Measurements from ENCODE around the gene MSH6. TPM values are rescaled to one million over a fixed set of nuclear protein-coding genes. Genes with fewer than 3 reads are reported as not detected.

The MSH6 gene
- total and polyA plus RNA-seq, 2 donors from 2014 or later, result 13.3 to 32.8 TPM

DNA sequence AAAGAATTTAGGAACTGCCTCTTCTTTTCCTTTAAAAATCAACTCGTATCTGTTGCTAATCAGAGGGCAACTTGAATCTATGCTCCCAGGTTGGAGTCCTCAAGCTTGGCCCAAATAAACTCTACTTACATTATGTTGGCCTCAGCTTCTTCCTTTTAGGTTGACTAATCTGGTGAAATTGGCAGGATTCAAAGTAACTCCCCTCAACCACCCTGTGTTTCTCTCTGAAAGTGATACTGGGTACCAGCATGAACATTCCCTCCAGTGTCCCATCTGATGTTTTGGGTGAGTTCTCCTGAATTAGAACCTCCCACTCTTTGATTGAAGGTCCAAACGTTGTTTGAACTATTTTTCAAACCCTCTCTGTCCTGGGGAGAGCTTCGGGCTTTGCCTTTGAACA lies 41.3 kb upstream of the MSH6 start:
- no peak overlapping the region for H3K9ac ChIP-seq (ENCODE audit: low read length in 3 of 3)
- intact Hi-C loops (cut with DNase I), result no loop called here
- TF ChIP-seq CTCF (IDR thresholded peaks at IDR 0.05; ENCODE audit: borderline replicate concordance, extremely low read depth, insufficient read depth), result no peak
- DNase-seq, result no peak
- FAIRE-seq, result no peak
- no peaks in the 10 kb centered on the region for H3K9me3 ChIP-seq (ENCODE audit: control insufficient read depth in 2 of 3, insufficient read depth in 1 of 3, low read length in 3 of 3)
- no peaks in the 10 kb centered on the region for H3K36me3 ChIP-seq (ENCODE audit: control insufficient read depth in 2 of 3, insufficient read depth in 3 of 3, low read length in 3 of 3)
- no peaks in the 10 kb centered on the region for H3K27me3 ChIP-seq (ENCODE audit: control insufficient read depth, insufficient read depth, low read length)
- H3K27ac ChIP-seq (ENCODE audit: low read depth in 2 of 2, low read length in 2 of 2), result no peak overlapping the region
- H3K4me1 ChIP-seq (ENCODE audit: control insufficient read depth in 2 of 3, insufficient read depth in 2 of 3, low read depth in 1 of 3, low read length in 3 of 3), result no peaks in the 10 kb centered on the region
- H3K4me3 ChIP-seq (ENCODE audit: low read length in 3 of 3), result no peak overlapping the region

GRCh38 chr2:47744074-47744473 lies 38.9 kb upstream of the MSH6 start:
- Histone ChIP-seq H3K4me1 (ENCODE audit: control insufficient read depth in 2 of 3, insufficient read depth in 2 of 3, low read depth in 1 of 3, low read length in 3 of 3) (no peaks in the 10 kb centered on the region), H3K9ac (ENCODE audit: low read length in 3 of 3) (no peak overlapping the region), H3K27me3 (ENCODE audit: control insufficient read depth, insufficient read depth, low read length) (no peaks in the 10 kb centered on the region), H3K36me3 (ENCODE audit: control insufficient read depth in 2 of 3, insufficient read depth in 3 of 3, low read length in 3 of 3) (no peaks in the 10 kb centered on the region), H3K9me3 (ENCODE audit: control insufficient read depth in 2 of 3, insufficient read depth in 1 of 3, low read length in 3 of 3) (no peaks in the 10 kb centered on the region), H3K27ac (ENCODE audit: low read depth in 2 of 2, low read length in 2 of 2) (no peak overlapping the region), H3K4me3 (ENCODE audit: low read length in 3 of 3) (no peak overlapping the region)
- FAIRE-seq (no peak), DNase-seq (no peak)
- TF ChIP-seq CTCF (IDR thresholded peaks at IDR 0.05; ENCODE audit: borderline replicate concordance, extremely low read depth, insufficient read depth), result no peak
- intact Hi-C loops (cut with DNase I), result no loop called here

GRCh38 chr2:47747878-47748277 lies 35.1 kb upstream of the MSH6 start:
- H3K36me3 ChIP-seq (ENCODE audit: control insufficient read depth in 2 of 3, insufficient read depth in 3 of 3, low read length in 3 of 3), result no peaks in the 10 kb centered on the region
- no peak overlapping the region for H3K27ac ChIP-seq (ENCODE audit: low read depth in 2 of 2, low read length in 2 of 2)
- H3K4me1 ChIP-seq (ENCODE audit: control insufficient read depth in 2 of 3, insufficient read depth in 2 of 3, low read depth in 1 of 3, low read length in 3 of 3), result no peaks in the 10 kb centered on the region
- TF ChIP-seq CTCF (IDR thresholded peaks at IDR 0.05; ENCODE audit: borderline replicate concordance, extremely low read depth, insufficient read depth), result no peak
- FAIRE-seq, result no peak
- H3K4me3 ChIP-seq (ENCODE audit: low read length in 3 of 3), result no peak overlapping the region
- H3K9me3 ChIP-seq (ENCODE audit: control insufficient read depth in 2 of 3, insufficient read depth in 1 of 3, low read length in 3 of 3), result no peaks in the 10 kb centered on the region
- H3K9ac ChIP-seq (ENCODE audit: low read length in 3 of 3), result no peak overlapping the region
- intact Hi-C loops (cut with DNase I), result no loop called here
- DNase-seq, result no peak
- no peaks in the 10 kb centered on the region for H3K27me3 ChIP-seq (ENCODE audit: control insufficient read depth, insufficient read depth, low read length)

GRCh38 chr2:47751856-47752414 lies 31.0 kb upstream of the MSH6 start:
- H3K9me3 ChIP-seq (ENCODE audit: control insufficient read depth in 2 of 3, insufficient read depth in 1 of 3, low read length in 3 of 3), result no peaks in the 10 kb centered on the region
- H3K27me3 ChIP-seq (ENCODE audit: control insufficient read depth, insufficient read depth, low read length), result no peaks in the 10 kb centered on the region
- no peak overlapping the region for H3K9ac ChIP-seq (ENCODE audit: low read length in 3 of 3)
- intact Hi-C loops (cut with DNase I), result no loop called here
- FAIRE-seq, result no peak
- no peaks in the 10 kb centered on the region for H3K36me3 ChIP-seq (ENCODE audit: control insufficient read depth in 2 of 3, insufficient read depth in 3 of 3, low read length in 3 of 3)
- H3K4me3 ChIP-seq (ENCODE audit: low read length in 3 of 3), result no peak overlapping the region
- H3K27ac ChIP-seq (ENCODE audit: low read depth in 2 of 2, low read length in 2 of 2), result no peak overlapping the region
- DNase-seq, result peak in 2 of 5 donors; percentile 17 to 31
- H3K4me1 ChIP-seq (ENCODE audit: control insufficient read depth in 2 of 3, insufficient read depth in 2 of 3, low read depth in 1 of 3, low read length in 3 of 3), result no peaks in the 10 kb centered on the region
- TF ChIP-seq CTCF (IDR thresholded peaks at IDR 0.05; ENCODE audit: borderline replicate concordance, extremely low read depth, insufficient read depth), result no peak

All from kidney (tissue), 14 donors.